GM12801 (cell line): ENCODE results near the gene NKAP.

Source experiments
- TF ChIP-seq, protein P1 (sequence below): IDR thresholded peaks from one replicate; pipeline ENCODE4 v1.5.1; 2011; ENCODE audit warnings: control low read depth; ENCODE audit not compliant: insufficient read length; ENCODE audit errors: extremely low read depth

The NKAP gene

DNA sequence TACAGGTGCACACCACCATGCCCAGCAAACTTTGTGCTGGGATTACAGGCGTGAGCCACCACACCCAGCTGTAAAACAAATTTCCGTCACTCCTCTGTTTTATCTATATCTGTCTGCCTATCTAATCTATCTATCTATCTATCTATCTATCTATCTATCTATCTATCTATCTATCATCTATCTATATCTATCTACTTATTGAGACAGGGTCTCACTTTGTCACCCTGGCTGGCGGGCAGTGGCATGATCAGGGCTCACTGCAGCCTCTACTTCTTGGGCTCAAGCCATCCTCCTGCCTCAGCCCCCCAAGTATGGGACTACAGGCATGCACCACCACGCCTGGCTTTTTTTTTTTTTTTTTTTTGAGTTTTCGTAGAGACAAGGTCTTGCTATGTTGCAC is 27.2 kb downstream of the NKAP start:
- TF ChIP-seq, protein P1, sequence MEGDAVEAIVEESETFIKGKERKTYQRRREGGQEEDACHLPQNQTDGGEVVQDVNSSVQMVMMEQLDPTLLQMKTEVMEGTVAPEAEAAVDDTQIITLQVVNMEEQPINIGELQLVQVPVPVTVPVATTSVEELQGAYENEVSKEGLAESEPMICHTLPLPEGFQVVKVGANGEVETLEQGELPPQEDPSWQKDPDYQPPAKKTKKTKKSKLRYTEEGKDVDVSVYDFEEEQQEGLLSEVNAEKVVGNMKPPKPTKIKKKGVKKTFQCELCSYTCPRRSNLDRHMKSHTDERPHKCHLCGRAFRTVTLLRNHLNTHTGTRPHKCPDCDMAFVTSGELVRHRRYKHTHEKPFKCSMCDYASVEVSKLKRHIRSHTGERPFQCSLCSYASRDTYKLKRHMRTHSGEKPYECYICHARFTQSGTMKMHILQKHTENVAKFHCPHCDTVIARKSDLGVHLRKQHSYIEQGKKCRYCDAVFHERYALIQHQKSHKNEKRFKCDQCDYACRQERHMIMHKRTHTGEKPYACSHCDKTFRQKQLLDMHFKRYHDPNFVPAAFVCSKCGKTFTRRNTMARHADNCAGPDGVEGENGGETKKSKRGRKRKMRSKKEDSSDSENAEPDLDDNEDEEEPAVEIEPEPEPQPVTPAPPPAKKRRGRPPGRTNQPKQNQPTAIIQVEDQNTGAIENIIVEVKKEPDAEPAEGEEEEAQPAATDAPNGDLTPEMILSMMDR, result no peak

DNA sequence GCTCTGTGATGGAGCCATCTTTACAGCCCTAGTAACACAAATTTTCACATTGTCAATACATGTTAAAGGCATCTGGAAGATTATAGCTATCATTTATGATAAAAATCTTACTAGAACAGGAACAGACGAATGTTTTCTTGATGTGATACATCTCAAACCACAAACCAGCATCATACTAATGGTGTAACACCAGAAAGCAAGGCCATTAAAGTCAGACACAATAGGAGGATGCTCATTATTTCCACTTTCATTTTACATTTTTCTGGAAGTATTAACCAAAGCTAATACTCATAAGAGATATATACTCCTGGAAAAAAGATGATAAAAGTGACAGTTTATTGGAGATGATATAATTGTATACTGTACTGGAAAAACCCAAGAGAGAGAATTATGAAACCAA is 42.6 kb downstream of the NKAP start:
- TF ChIP-seq, protein P1, result no peak

DNA sequence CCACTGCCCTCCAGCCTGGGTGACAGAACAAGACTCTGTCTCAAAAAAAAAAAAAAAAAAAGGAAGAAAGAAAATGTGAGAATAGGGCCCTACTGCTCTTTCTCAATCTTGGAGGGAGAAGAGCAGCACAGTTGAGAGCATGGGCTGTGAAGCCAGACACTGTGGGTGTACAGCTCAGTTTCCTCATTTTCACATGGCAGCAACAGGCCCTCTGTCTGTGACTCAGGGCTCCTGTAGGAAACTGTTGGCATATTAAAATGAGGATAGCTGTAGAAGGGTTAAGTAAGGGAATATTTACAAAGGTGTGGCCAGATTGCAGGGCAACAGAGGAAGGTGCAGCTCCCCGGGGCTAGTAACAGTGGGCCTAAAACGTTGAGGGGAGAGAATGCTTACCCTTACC is 44.4 kb downstream of the NKAP start:
- TF ChIP-seq, protein P1, result no peak

DNA sequence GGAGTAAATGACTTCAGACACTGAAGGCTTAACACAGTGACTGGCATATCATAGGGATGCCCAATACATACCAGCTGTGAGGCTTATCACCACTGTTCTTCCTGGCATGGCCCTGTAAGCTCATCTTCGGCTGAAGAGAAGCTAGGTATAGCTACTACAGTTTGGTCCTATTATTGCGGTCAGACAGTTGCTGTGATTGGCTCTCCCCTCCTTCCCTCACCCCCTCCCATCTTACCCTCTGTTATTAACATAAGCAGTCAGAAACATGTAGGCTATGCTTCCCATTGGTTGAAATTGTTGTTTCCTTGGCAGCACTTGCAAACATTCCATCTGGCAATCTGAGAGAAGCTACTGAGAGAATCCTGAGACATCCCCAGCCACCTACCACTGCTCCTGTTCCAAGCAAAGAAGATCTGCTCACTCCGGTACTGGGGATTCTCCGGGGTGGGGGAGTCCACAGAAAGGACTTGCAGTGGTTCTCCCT is 47.7 kb downstream of the NKAP start, which contains the start of gene AKAP14:
Gene AKAP14 (plus strand): TSS at position 51 of the 484 bp plus-strand sequence. CDS start 7,331 bp downstream, outside the sequence.
- TF ChIP-seq, protein P1, result no peak

DNA sequence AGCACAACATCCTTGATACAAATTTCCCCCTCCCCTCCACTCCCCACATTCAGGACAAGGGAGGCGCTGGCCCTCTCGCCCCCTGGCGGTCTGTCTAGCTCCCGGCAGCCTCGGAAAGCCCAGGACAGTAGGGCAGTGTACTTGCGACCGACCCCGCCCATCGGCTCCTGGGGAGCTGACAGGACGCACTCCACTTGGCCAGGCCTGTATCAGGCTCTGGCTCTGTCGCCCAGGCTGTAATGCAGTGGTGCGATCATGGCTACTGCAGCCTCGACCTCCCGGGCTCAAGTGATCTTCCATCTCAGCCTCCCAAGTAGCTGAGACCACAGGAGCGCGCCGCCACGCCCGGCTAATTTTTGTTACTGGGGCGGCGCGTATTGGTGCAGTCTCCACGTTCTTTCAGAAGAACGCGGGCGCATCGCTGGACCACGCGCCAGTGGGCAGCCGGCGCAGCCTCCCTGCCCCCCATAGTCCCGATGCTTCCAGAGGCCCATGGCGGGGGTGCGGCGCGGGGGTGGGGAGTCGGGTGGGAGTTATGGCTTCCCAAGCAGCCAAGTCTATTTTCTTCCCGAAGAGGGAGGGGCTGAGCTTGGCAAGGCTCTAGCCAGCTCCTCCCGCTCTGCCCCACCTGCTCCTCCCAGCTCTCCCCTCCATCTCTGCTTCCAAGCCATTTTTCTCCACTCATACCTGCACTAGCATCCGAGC is 55.7 kb downstream of the NKAP start:
- TF ChIP-seq, protein P1, result no peak

DNA sequence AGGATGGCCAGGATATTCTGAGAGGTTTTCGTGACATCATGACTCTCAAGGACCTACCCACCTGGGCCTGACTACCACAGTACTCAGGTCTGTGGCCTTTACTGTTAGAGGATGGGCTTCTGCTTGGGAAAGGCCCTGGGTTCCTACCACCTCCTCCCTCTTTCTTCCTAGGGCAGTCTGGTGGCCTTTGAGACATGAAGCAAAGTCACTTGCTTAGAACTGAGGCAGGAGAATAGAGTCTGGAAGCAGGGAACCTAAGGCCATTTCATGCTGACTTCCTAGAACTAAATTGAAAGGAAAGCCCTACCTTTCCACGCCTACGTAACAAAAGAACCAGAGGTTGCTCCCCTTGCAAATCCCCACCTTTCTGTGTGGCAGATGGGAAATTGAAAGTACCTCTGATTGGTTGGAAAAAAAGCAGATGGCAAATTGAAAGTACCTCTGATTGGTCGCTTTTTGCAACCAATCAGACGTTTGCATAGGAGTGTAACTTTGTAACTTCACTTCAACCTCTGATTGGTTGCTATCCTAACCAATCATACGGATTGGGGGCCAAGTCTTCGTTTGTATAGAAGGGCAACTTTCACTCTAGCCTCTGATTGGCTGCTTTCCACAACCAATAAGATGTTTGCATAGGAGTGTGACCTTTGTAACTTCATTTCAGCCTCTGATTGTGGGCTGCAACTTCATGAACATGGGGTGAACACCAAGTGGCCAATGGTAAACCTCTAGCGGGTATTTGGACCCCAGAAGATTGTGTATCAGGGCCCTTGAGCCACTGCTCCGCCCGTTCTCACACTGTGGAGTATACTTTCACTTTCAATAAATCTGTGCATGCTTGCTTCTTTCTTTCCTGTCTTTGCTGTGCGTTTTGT is 57.8 kb downstream of the NKAP start:
- TF ChIP-seq, protein P1, result no peak
